OCI-LY7 (cell line): Measurements from ENCODE around the gene CEND1. TPM values are rescaled to one million over a fixed set of nuclear protein-coding genes. Genes with fewer than 3 reads are reported as not detected.
A peak's percentile ranks its signal among the peaks of the same experiment; 100 is the strongest.

Experiments
- BruUV-seq: library from RNA; stranded (reverse); fragments of 400-500 nt; replicated peaks from 2 replicates; lab custom pipeline; 2021; lab: Mats Ljungman, UMichigan
- CTCF ChIA-PET: fragments of 300-600 bp; sonication (Branson Sonifier 250); formaldehyde crosslinking; loops from one replicate; lab custom pipeline; 2022; ENCODE audit warnings: antibody characterized with exemption; ENCODE audit not compliant: unreplicated experiment; lab: Charles Lee
- POLR2A ChIA-PET: fragments of 300-600 bp; sonication (Branson Sonifier 250); formaldehyde crosslinking; loops from one replicate; lab custom pipeline; 2022; ENCODE audit warnings: antibody characterized with exemption; lab: Charles Lee
- DNase-seq: peaks from one replicate; pipeline ENCODE4 v3.0.0-alpha.2; 2015; ENCODE audit warnings: low spot score
- H2AFZ ChIP-seq: fragments of 200-600 bp; sonication (generic), shearing (Covaris generic); 2 replicates; pipeline ENCODE4 v1.6.1; 2014; ENCODE audit warnings: mild to moderate bottlenecking, antibody characterized with exemption, low read length, moderate library complexity
- H3K27ac ChIP-seq: fragments of 200-600 bp; sonication (generic); 2 replicates; pipeline ENCODE4 v1.5.1; 2014; ENCODE audit warnings: mixed run types, low read depth, mild to moderate bottlenecking, moderate library complexity, low read length, inconsistent platforms; ENCODE audit not compliant: poor library complexity, severe bottlenecking
- H3K36me3 ChIP-seq: fragments of 200-600 bp; sonication (generic); 2 replicates; pipeline ENCODE4 v1.6.1; 2014; ENCODE audit warnings: mild to moderate bottlenecking, antibody characterized with exemption, low read length, moderate library complexity, mixed read lengths; ENCODE audit not compliant: insufficient read depth
- H3K4me1 ChIP-seq: fragments of 200-600 bp; sonication (generic); 2 replicates; pipeline ENCODE4 v1.5.1; 2014; ENCODE audit warnings: mild to moderate bottlenecking, low read length; ENCODE audit not compliant: insufficient read depth, poor library complexity, severe bottlenecking
- H3K4me2 ChIP-seq: fragments of 200-600 bp; sonication (generic); 2 replicates; pipeline ENCODE4 v1.6.1; 2014; ENCODE audit warnings: mild to moderate bottlenecking, low read length
- H3K4me3 ChIP-seq: fragments of 200-600 bp; sonication (generic); 2 replicates; pipeline ENCODE4 v1.5.1; 2014; ENCODE audit warnings: mild to moderate bottlenecking, low read depth, low read length; ENCODE audit not compliant: poor library complexity, severe bottlenecking
- H3K79me2 ChIP-seq: fragments of 200-600 bp; sonication (generic); 2 replicates; pipeline ENCODE4 v1.6.1; 2016; ENCODE audit warnings: low read depth, mild to moderate bottlenecking, low read length, moderate library complexity, mixed read lengths; ENCODE audit not compliant: insufficient read depth
- H3K9me2 ChIP-seq: fragments of 200-600 bp; sonication (generic); 2 replicates; pipeline ENCODE4 v1.6.1; 2016; ENCODE audit warnings: mild to moderate bottlenecking, low read length, mixed read lengths; ENCODE audit not compliant: insufficient read depth
- H3K9me3 ChIP-seq: fragments of 200-600 bp; sonication (generic); 2 replicates; pipeline ENCODE4 v1.6.1; 2014; ENCODE audit warnings: mild to moderate bottlenecking, mixed run types, low read length, mixed read lengths
- H4K20me1 ChIP-seq: fragments of 200-600 bp; sonication (generic); 2 replicates; pipeline ENCODE4 v1.6.1; 2014; ENCODE audit warnings: mild to moderate bottlenecking, antibody characterized with exemption, low read length, moderate library complexity, mixed read lengths; ENCODE audit not compliant: insufficient read depth
- EZH2phosphoT487 ChIP-seq: fragments of 200-600 bp; sonication (generic); IDR thresholded peaks from 2 replicates; pipeline ENCODE4 v1.6.1; 2018; ENCODE audit warnings: low read depth, borderline replicate concordance, mild to moderate bottlenecking, mixed run types, antibody characterized with exemption, low read length, moderate library complexity, mixed read lengths
- intact Hi-C: fragments of 100-400 bp; cut with micrococcal nuclease; formaldehyde crosslinking; loops from one replicate; pipeline ENCODE4 v1.10.0; 2022; ENCODE audit not compliant: unreplicated experiment
- total RNA-seq, 2 experiments: library from RNA; depleted of rRNA in 1 of 2; stranded (reverse); fragments of >200 nt in 1 of 2; shearing (Covaris generic) in 1 of 2; gene quantifications; 2 replicates each; pipeline ENCODE4 v1.2.3, GENCODE V29; 2014 to 2022
- TF ChIP-seq, protein P1 (sequence below): fragments of 200-600 bp; sonication (generic); conservative IDR thresholded peaks from 2 replicates; pipeline ENCODE4 v1.5.1; 2014; ENCODE audit warnings: mild to moderate bottlenecking, antibody characterized with exemption, low read length, moderate library complexity, mixed read lengths

Gene CEND1
- total RNA-seq, 2 experiments from 2014 or later, result 17.5 to 32.5 TPM

DNA sequence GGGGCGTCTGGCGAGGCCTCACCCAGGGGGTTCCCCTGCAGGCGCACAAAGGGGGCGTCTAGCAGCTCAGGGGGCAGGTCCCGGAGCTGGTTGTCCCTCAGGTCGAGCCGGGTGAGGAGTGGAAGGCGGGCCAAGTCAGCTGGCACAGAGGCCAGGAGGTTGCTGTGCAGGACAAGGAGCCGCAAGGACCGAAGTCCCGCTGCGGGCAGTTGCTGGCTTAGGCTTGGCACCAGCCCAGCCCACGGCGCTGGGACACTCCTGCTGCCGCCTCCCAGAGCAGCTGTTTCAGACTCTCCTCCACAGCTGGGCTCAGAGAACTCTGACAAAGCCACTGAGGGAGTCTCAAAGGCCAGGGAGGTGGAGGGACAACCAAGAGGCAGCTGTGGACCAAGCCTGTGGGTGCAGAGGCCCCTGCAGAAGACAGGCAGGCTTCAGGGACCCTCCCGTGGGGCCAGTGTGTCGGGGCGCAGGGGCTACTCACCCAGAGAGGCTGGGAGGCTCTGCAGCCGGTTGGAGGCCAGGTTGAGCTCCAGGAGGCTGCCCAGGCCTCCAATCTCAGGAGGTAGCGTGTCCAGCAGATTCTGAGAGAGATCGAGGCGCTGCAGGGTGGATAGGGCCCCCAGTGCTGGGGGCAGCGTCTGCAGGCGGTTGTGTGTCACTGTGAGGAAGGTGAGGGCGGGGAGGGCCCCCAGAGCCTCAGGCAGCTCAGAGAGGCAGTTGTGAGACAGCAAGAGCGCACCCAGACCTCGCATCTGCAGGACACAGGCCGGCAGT lies 13.0 kb upstream of the CEND1 start:
- Histone ChIP-seq H3K9me3 (no peaks in the 10 kb centered on the region), H3K9me2 (no peaks in the 10 kb centered on the region), H3K36me3 (peaks cover 30% of the 10 kb centered on the region; the same call in 1 of the 2 replicates), H3K27ac (no peak overlapping the region), H2AFZ (no peak overlapping the region), H3K4me2 (peak overlapping the region; percentile 94), H3K4me3 (no peak overlapping the region), H3K79me2 (peaks cover 4% of the 10 kb centered on the region; the same call in 1 of the 2 replicates), H3K4me1 (peaks cover 35% of the 10 kb centered on the region), H4K20me1 (no peaks in the 10 kb centered on the region)
- no peak for DNase-seq
- BruUV-seq, result no TSS peak
- intact Hi-C loops, result no loop called here
- ChIA-PET CTCF (no interaction called here), POLR2A (no interaction called here)
- TF ChIP-seq, protein P1, sequence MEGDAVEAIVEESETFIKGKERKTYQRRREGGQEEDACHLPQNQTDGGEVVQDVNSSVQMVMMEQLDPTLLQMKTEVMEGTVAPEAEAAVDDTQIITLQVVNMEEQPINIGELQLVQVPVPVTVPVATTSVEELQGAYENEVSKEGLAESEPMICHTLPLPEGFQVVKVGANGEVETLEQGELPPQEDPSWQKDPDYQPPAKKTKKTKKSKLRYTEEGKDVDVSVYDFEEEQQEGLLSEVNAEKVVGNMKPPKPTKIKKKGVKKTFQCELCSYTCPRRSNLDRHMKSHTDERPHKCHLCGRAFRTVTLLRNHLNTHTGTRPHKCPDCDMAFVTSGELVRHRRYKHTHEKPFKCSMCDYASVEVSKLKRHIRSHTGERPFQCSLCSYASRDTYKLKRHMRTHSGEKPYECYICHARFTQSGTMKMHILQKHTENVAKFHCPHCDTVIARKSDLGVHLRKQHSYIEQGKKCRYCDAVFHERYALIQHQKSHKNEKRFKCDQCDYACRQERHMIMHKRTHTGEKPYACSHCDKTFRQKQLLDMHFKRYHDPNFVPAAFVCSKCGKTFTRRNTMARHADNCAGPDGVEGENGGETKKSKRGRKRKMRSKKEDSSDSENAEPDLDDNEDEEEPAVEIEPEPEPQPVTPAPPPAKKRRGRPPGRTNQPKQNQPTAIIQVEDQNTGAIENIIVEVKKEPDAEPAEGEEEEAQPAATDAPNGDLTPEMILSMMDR, result no peak
- no peak for TF ChIP-seq EZH2phosphoT487

DNA sequence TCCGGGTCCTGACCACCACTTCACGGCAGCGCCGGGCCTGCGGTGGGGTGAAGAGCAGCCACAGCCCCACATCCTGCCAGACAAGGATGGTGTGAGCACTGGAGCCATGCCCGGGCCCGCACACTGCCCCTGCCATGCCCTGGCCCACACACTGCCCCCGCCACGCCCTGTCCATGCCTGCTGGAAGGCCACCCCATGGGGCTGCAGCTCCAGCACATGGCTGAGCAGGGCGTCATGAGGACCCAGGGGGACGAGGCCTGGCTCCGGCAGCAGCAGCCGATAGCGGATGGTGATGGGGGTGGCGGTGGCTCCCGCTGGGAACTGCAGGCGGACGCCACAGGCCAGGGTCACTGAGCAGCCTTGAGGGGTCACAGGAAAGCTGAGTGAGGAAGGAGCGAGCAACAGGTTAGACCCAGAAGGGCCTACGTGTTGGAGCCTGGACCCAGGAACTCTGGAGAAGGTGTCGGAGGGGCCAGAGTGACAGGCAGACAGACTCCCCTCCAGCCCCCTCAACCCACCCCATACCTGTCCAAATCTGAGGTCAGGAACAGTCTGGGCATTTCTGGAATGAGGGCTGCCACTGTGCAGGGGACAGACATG lies 12.2 kb upstream of the CEND1 start:
- POLR2A ChIA-PET, result no interaction called here
- Histone ChIP-seq H3K9me3 (no peaks in the 10 kb centered on the region), H3K4me2 (no peak overlapping the region), H3K36me3 (peaks cover 30% of the 10 kb centered on the region; the same call in 1 of the 2 replicates), H3K9me2 (no peaks in the 10 kb centered on the region), H4K20me1 (no peaks in the 10 kb centered on the region), H3K4me3 (no peak overlapping the region), H3K4me1 (peaks cover 30% of the 10 kb centered on the region), H2AFZ (no peak overlapping the region), H3K27ac (no peak overlapping the region), H3K79me2 (no peaks in the 10 kb centered on the region; the same call in 1 of the 2 replicates)
- no peak for DNase-seq
- TF ChIP-seq EZH2phosphoT487, result no peak
- TF ChIP-seq, protein P1, result no peak
- CTCF ChIA-PET, result no interaction called here
- intact Hi-C loops, result no loop called here
- no TSS peak for BruUV-seq
